Fibroblast of lung (primary cell): ENCODE measurements around the gene TIMMDC1. TPM values are rescaled to one million over a fixed set of nuclear protein-coding genes. Genes with fewer than 3 reads are reported as not detected.

Experiments used
- DNase-seq, 2 donors: peaks; one replicate each; pipeline versions ENCODE4 v3.0.0 to v3.0.0-alpha.2; 2010; ENCODE audit warnings: low read depth in 2 of 2
- H2AFZ ChIP-seq: 2 replicates; pipeline ENCODE4 v1.5.1; 2012; ENCODE audit warnings: low read length, control low read depth, inconsistent platforms
- H3K27ac ChIP-seq: 2 replicates; pipeline ENCODE4 v1.5.1; 2011; ENCODE audit warnings: low read length, control low read depth; ENCODE audit not compliant: insufficient read depth
- H3K27me3 ChIP-seq: 2 replicates; pipeline ENCODE4 v1.5.1; 2011; ENCODE audit warnings: mild to moderate bottlenecking, low read length; ENCODE audit not compliant: control insufficient read depth, insufficient read depth
- H3K36me3 ChIP-seq: 2 replicates; pipeline ENCODE4 v1.5.1; 2011; ENCODE audit warnings: low read length; ENCODE audit not compliant: control insufficient read depth, insufficient read depth
- H3K4me1 ChIP-seq: 2 replicates; pipeline ENCODE4 v1.5.1; 2011; ENCODE audit warnings: low read length; ENCODE audit not compliant: control insufficient read depth, insufficient read depth; ENCODE audit errors: extremely low read depth
- H3K4me2 ChIP-seq: 2 replicates; pipeline ENCODE4 v1.5.1; 2011; ENCODE audit warnings: low read length, control low read depth; ENCODE audit not compliant: insufficient read depth; ENCODE audit errors: extremely low read depth
- H3K4me3 ChIP-seq, 4 experiments: fragments of 200-600 bp in 1 of 4; sonication (generic) in 1 of 4; replicated peaks in 1 of 4; 2 replicates each; pipeline ENCODE4 v1.5.1; 2011 to 2016; ENCODE audit warnings: low read length in 4 of 4, low read depth in 3 of 4, mild to moderate bottlenecking in 3 of 4, control low read depth in 2 of 4, inconsistent platforms in 1 of 4, mixed read lengths in 1 of 4; ENCODE audit not compliant: insufficient read depth in 1 of 4; ENCODE audit errors: control extremely low read depth in 1 of 4
- H3K79me2 ChIP-seq: 2 replicates; pipeline ENCODE4 v1.5.1; 2012; ENCODE audit warnings: mild to moderate bottlenecking, low read length, inconsistent platforms; ENCODE audit not compliant: control insufficient read depth, insufficient read depth
- H3K9ac ChIP-seq: 2 replicates; pipeline ENCODE4 v1.5.1; 2011; ENCODE audit warnings: mild to moderate bottlenecking, low read length, control low read depth; ENCODE audit not compliant: insufficient read depth
- H3K9me3 ChIP-seq: 2 replicates; pipeline ENCODE4 v1.5.1; 2012; ENCODE audit warnings: low read depth, low read length; ENCODE audit not compliant: control insufficient read depth, insufficient read depth
- H4K20me1 ChIP-seq: 2 replicates; pipeline ENCODE4 v1.5.1; 2011; ENCODE audit warnings: low read length; ENCODE audit not compliant: control insufficient read depth, insufficient read depth; ENCODE audit errors: extremely low read depth
- EZH2 ChIP-seq: IDR thresholded peaks from 2 replicates; pipeline ENCODE4 v1.5.1; 2012; ENCODE audit warnings: low read length, control low read depth, mild to moderate bottlenecking; ENCODE audit errors: missing control alignments
- polyA minus RNA-seq: library from RNA; depleted of rRNA, polyadenylated mRNA; stranded (reverse); fragments of >200 nt; gene quantifications from 2 replicates; pipeline ENCODE4 v1.2.3, GENCODE V29; 2011; ENCODE audit warnings: low replicate concordance
- polyA plus RNA-seq, 2 donors: library from polyadenylated mRNA; depleted of rRNA in 1 of 2; stranded (reverse) in 1 of 2; unstranded in 1 of 2; fragments of >200 nt; gene quantifications; 2 replicates each; pipeline ENCODE4 v1.2.1, GENCODE V29; 2011 to 2012; ENCODE audit warnings: missing spikeins in 1 of 2
- total RNA-seq: library from RNA; depleted of rRNA; stranded (reverse); fragments of >200 nt; gene quantifications from 2 replicates; pipeline ENCODE4 v1.2.1, GENCODE V29; 2014
- TF ChIP-seq, protein P1 (sequence below), 2 donors: IDR thresholded peaks in 1 of 2; conservative IDR thresholded peaks in 1 of 2; 1 replicate in 1 of 2; 2 replicates in 1 of 2; pipeline ENCODE4 v1.5.1; 2011 to 2012; ENCODE audit warnings: low read length in 2 of 2, control low read depth in 1 of 2, inconsistent platforms in 1 of 2, low read depth in 1 of 2, mild to moderate bottlenecking in 1 of 2

TIMMDC1 gene, protein sequence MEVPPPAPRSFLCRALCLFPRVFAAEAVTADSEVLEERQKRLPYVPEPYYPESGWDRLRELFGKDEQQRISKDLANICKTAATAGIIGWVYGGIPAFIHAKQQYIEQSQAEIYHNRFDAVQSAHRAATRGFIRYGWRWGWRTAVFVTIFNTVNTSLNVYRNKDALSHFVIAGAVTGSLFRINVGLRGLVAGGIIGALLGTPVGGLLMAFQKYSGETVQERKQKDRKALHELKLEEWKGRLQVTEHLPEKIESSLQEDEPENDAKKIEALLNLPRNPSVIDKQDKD
- total RNA-seq = 52.6 and 59.5 TPM in 2 replicates
- polyA plus RNA-seq = 60.1 and 60.2 TPM in 2 replicates
- polyA plus RNA-seq (2012) = 72.1 and 85.3 TPM in 2 replicates
- polyA minus RNA-seq = 51.1 and 60.1 TPM in 2 replicates

DNA sequence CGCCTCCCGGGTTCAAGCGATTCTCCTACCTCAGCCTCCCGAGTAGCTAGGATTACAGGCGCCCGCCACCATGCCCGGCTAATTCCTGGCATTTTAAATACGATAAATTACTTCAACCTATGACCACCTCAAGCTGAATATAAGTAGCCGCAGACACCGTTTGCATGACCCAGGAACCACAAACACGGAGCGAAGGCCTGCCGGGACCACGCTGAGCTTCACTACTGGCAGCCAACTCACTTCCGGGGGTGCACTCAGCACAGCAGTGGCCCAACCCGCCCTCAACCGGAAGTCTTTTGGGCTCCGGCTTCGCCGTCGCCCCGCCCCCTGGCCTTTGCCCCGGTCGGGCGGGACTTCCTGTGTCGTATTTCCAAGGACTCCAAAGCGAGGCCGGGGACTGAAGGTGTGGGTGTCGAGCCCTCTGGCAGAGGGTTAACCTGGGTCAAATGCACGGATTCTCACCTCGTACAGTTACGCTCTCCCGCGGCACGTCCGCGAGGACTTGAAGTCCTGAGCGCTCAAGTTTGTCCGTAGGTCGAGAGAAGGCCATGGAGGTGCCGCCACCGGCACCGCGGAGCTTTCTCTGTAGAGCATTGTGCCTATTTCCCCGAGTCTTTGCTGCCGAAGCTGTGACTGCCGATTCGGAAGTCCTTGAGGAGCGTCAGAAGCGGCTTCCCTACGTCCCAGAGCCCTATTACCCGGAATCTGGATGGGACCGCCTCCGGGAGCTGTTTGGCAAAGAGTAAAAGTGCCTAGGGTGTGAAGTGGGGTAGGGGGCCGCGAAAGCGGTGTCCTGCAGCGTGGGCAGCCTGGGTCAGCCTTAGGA, at the start of gene TIMMDC1:
TSS of gene TIMMDC1 (plus strand) at position 362 of the 826 bp plus-strand sequence. CDS start at position 549, 187 bp downstream.
- H4K20me1 ChIP-seq = no peaks in the 10 kb centered on the region
- peak within 1 kb of the TSS; percentile 81 for H3K4me2 ChIP-seq
- no peak for TF ChIP-seq EZH2
- TF ChIP-seq, protein P1, sequence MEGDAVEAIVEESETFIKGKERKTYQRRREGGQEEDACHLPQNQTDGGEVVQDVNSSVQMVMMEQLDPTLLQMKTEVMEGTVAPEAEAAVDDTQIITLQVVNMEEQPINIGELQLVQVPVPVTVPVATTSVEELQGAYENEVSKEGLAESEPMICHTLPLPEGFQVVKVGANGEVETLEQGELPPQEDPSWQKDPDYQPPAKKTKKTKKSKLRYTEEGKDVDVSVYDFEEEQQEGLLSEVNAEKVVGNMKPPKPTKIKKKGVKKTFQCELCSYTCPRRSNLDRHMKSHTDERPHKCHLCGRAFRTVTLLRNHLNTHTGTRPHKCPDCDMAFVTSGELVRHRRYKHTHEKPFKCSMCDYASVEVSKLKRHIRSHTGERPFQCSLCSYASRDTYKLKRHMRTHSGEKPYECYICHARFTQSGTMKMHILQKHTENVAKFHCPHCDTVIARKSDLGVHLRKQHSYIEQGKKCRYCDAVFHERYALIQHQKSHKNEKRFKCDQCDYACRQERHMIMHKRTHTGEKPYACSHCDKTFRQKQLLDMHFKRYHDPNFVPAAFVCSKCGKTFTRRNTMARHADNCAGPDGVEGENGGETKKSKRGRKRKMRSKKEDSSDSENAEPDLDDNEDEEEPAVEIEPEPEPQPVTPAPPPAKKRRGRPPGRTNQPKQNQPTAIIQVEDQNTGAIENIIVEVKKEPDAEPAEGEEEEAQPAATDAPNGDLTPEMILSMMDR (conservative IDR thresholded peaks at IDR 0.05 in 1 of 2, IDR thresholded peaks at IDR 0.05 in 1 of 2; ENCODE audit: low read depth in 1 of 2, low read length in 2 of 2) = no peak
- peak within 1 kb of the TSS; percentile 83 for H3K27ac ChIP-seq
- H3K4me1 ChIP-seq = peaks cover 3% of the 10 kb centered on the region
- H3K27me3 ChIP-seq = no peaks in the 10 kb centered on the region
- H3K36me3 ChIP-seq = no peaks in the 10 kb centered on the region
- peak within 1 kb of the TSS; percentile 44 for H2AFZ ChIP-seq
- H3K9me3 ChIP-seq = no peaks in the 10 kb centered on the region
- H3K79me2 ChIP-seq = peaks cover 17% of the 10 kb centered on the region
- H3K9ac ChIP-seq = peak within 1 kb of the TSS; percentile 60
- peak; percentile 95 to 97 for DNase-seq
- peak within 1 kb of the TSS; percentile 54 to 99 (median 77) for H3K4me3 ChIP-seq

DNA sequence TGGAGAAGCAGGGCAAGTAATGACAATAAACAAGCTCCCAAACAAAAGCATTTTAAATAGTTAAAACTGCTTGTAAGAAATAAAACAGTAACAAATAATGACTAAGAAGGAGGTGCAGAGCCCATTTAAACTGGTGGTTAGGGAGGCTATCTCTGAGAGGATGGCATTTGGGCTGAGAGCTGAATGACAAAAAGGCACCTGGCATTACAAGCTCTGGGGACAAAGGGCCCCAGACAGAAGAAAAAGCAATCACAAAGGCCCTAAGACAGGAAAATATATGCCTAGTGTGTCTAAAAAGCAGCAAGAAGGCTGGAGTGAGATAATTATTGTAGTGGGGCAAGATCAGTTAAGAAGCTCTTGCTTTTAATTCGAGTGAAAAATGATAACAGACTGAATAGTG, 44.5 kb upstream of the TIMMDC1 start:
- H3K79me2 ChIP-seq = peaks cover 7% of the 10 kb centered on the region
- DNase-seq = no peak
- H4K20me1 ChIP-seq = no peaks in the 10 kb centered on the region
- H3K9me3 ChIP-seq = no peaks in the 10 kb centered on the region
- peaks cover 12% of the 10 kb centered on the region for H3K36me3 ChIP-seq
- no peaks in the 10 kb centered on the region for H3K4me1 ChIP-seq
- H3K9ac ChIP-seq = no peak overlapping the region
- no peak overlapping the region for H2AFZ ChIP-seq
- no peak overlapping the region for H3K27ac ChIP-seq
- no peak for TF ChIP-seq EZH2
- TF ChIP-seq, protein P1 (conservative IDR thresholded peaks at IDR 0.05 in 1 of 2, IDR thresholded peaks at IDR 0.05 in 1 of 2; ENCODE audit: low read depth in 1 of 2, low read length in 2 of 2) = no peak
- no peak overlapping the region for H3K4me3 ChIP-seq
- H3K27me3 ChIP-seq = no peaks in the 10 kb centered on the region
- no peak overlapping the region for H3K4me2 ChIP-seq

DNA sequence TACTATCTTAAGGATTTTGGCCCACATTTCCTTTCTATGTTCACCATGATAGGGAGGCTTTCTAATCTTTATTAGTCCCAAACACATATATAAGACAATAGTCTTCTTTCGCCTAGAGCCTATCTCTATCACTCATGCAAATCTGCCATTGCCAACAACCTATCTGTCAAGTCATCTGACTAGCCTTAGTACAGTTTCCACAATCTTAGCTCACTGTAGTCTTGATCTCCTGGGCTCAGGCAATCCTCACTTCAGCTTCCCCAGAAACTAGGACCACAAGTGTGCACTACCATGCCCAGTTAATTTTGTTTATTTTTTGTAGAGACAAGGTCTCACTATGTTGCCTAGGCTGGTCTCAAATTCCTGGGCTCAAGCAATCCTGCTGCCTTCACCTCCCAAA, 41.9 kb upstream of the TIMMDC1 start:
- Histone ChIP-seq H3K9me3 (no peaks in the 10 kb centered on the region), H2AFZ (no peak overlapping the region), H3K79me2 (peaks cover 28% of the 10 kb centered on the region), H3K36me3 (peaks cover 14% of the 10 kb centered on the region), H3K4me1 (peaks cover under 1% of the 10 kb centered on the region), H3K9ac (no peak overlapping the region), H3K4me2 (no peak overlapping the region), H3K27ac (no peak overlapping the region), H4K20me1 (no peaks in the 10 kb centered on the region), H3K4me3 (no peak overlapping the region), H3K27me3 (no peaks in the 10 kb centered on the region)
- TF ChIP-seq EZH2 = no peak
- TF ChIP-seq, protein P1 (conservative IDR thresholded peaks at IDR 0.05 in 1 of 2, IDR thresholded peaks at IDR 0.05 in 1 of 2; ENCODE audit: low read depth in 1 of 2, low read length in 2 of 2) = no peak
- DNase-seq = no peak
